ENCODE measurements around the gene SVEP1.

The SVEP1 gene

DNA sequence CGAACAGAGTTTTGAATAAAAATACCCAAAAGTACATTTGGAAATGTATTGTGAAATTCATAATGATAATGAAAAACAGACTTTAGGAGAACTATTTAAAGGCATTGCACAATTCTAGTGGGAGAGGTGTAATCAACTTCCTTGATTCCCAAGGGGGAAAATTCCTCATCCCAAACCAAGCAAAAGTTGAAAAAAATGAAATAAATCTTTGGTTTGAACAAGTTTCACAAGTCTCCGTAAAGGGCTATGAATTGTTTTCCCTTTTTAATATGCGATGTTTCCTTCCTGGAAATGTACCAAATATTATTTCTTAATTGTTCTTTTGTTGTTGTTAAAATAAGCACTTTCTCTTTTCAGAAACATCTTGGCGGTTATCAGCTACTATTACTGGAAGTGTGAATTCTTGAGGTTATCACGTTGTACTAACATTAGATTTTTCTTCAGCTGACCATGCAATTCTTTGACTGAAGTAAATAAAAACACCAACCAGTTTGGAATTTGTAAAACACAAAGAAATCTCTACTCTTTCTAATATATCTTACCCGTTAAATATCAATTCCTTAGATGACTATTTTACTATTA is 59.3 kb downstream of the SVEP1 start:
- peaks cover 5% of the 10 kb centered on the region for H3K4me1 ChIP-seq (ENCODE audit: insufficient read depth, low read length)

DNA sequence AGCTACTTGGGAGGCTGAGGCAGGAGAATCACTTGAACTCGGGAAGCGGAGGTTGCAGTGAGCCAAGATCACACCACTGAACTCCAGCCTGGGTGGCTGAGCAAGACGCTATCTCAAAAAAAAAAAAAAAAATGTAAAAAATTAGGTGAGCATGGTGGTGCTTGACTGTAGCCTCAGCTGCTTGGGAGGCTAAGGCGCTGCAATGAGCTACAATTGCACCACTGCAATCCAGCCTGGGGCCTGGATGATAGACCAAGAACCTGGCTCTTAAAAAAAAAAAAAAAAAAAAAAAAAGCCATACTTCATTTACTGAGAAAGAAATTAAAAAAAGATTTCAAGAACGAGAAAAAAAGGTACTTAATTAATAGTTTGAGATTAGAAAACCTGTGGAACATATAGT is 62.1 kb downstream of the SVEP1 start:
- Histone ChIP-seq H3K4me1 (ENCODE audit: insufficient read depth, low read length) (peaks cover 5% of the 10 kb centered on the region), H3K27me3 (ENCODE audit: control insufficient read depth in 1 of 2, insufficient read depth in 2 of 2, low read length in 2 of 2) (no peaks in the 10 kb centered on the region), H3K27ac (ENCODE audit: low read depth, low read length) (no peak overlapping the region), H3K36me3 (ENCODE audit: insufficient read depth, low read length) (no peaks in the 10 kb centered on the region), H3K9me3 (ENCODE audit: low read length) (no peaks in the 10 kb centered on the region), H3K9ac (ENCODE audit: low read length) (no peak overlapping the region), H3K4me3 (ENCODE audit: low read depth in 1 of 2, low read length in 2 of 2) (no peak overlapping the region)

More for the DNA sequence above, 59.3 kb downstream of the SVEP1 start:
- Histone ChIP-seq H3K4me3 (ENCODE audit: low read depth in 1 of 2, low read length in 2 of 2) (no peak overlapping the region), H3K9me3 (ENCODE audit: low read length) (no peaks in the 10 kb centered on the region), H3K27ac (ENCODE audit: low read depth, low read length) (no peak overlapping the region), H3K27me3 (ENCODE audit: control insufficient read depth in 1 of 2, insufficient read depth in 2 of 2, low read length in 2 of 2) (no peaks in the 10 kb centered on the region), H3K9ac (ENCODE audit: low read length) (no peak overlapping the region), H3K36me3 (ENCODE audit: insufficient read depth, low read length) (no peaks in the 10 kb centered on the region)

DNA sequence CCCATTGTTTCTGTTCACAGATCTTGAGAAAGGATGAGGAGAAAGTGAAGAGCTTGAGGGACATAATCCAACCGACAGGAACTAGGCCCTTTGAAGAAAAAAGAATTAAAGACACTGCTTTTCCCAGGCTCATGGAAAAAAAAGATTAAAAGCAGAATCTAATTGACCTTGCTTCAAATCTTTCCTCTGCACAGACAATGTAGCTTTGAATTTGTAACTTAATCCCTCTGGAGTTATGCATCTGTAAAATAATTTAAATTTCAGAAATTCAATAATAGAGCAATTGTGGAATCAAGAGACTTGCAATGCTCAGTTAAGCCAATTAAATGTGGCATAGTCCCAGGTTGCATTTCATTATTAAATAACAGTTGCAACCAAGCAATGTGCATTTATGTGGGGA is 64.6 kb downstream of the SVEP1 start:
- H3K4me1 ChIP-seq (ENCODE audit: insufficient read depth, low read length): peaks cover 5% of the 10 kb centered on the region
- H3K9me3 ChIP-seq (ENCODE audit: low read length): no peaks in the 10 kb centered on the region
- H3K27ac ChIP-seq (ENCODE audit: low read depth, low read length): no peak overlapping the region
- no peaks in the 10 kb centered on the region for H3K27me3 ChIP-seq (ENCODE audit: control insufficient read depth in 1 of 2, insufficient read depth in 2 of 2, low read length in 2 of 2)
- H3K36me3 ChIP-seq (ENCODE audit: insufficient read depth, low read length): peaks cover 4% of the 10 kb centered on the region
- no peak overlapping the region for H3K4me3 ChIP-seq (ENCODE audit: low read depth in 1 of 2, low read length in 2 of 2)
- no peak overlapping the region for H3K9ac ChIP-seq (ENCODE audit: low read length)

DNA sequence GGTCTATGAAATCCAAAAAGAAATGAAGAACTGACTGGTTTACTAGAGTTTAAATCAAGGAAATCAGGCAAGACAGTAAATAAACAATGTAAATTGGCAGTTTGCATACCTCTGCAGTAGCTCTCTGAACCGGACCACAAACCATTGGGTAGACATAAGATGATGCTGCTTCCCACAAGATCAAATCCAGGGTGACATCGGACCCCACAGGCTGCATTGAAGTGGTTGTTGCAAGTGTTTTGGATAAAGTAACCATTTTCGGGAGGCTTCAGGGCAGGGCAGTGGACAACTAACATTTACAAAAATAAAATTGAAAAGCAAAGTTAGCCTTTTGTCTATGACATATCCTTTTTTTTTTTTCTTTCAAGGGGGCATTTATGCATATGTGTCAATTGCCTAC is 66.7 kb downstream of the SVEP1 start:
- Histone ChIP-seq H3K36me3 (ENCODE audit: insufficient read depth, low read length) (peaks cover 4% of the 10 kb centered on the region), H3K4me1 (ENCODE audit: insufficient read depth, low read length) (no peaks in the 10 kb centered on the region), H3K27ac (ENCODE audit: low read depth, low read length) (no peak overlapping the region), H3K27me3 (ENCODE audit: control insufficient read depth in 1 of 2, insufficient read depth in 2 of 2, low read length in 2 of 2) (no peaks in the 10 kb centered on the region), H3K9ac (ENCODE audit: low read length) (no peak overlapping the region), H3K4me3 (ENCODE audit: low read depth in 1 of 2, low read length in 2 of 2) (no peak overlapping the region), H3K9me3 (ENCODE audit: low read length) (no peaks in the 10 kb centered on the region)

DNA sequence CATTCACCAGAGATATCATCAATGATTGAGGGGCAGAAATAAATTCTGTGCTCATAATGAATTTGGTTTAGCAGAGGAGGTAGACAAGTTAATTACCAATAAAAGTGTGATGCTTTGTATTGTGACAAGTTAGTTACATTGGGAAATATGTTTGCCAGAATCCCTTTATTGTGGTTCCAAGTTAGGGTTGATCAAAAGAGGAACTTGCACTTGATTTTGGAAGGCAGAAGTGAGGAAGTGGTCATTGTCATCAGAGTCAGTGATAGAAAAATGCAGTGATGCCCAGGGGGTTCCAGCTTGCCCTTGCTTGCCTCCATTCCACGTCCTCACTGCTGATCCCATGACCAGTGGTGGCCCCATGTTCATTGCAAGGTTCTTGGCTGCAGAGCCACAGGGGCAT is 69.7 kb downstream of the SVEP1 start:
- H3K27me3 ChIP-seq (ENCODE audit: control insufficient read depth in 1 of 2, insufficient read depth in 2 of 2, low read length in 2 of 2): no peaks in the 10 kb centered on the region
- H3K27ac ChIP-seq (ENCODE audit: low read depth, low read length): no peak overlapping the region
- peaks cover 4% of the 10 kb centered on the region for H3K36me3 ChIP-seq (ENCODE audit: insufficient read depth, low read length)
- no peak overlapping the region for H3K4me3 ChIP-seq (ENCODE audit: low read depth in 1 of 2, low read length in 2 of 2)
- H3K9me3 ChIP-seq (ENCODE audit: low read length): no peaks in the 10 kb centered on the region
- no peak overlapping the region for H3K9ac ChIP-seq (ENCODE audit: low read length)
- no peaks in the 10 kb centered on the region for H3K4me1 ChIP-seq (ENCODE audit: insufficient read depth, low read length)

DNA sequence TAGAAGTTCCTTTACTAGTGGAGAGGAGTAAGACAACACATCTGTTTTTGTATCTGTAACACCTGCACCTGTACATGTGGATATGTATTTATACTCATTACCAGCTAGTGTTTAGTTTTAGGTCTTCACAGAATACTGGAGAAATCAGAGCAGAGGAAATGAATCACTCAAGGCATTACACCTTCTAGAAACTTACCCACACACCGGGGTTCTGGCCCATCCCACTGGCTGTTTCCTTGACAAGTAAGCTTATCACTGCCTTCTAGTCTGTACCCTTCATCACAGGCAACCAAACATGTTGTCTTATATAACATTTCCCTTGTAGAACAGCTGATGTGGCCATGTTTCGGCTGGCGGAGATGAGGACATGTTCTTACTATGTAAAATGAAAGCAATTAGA is 76.7 kb downstream of the SVEP1 start:
- no peak overlapping the region for H3K27ac ChIP-seq (ENCODE audit: low read depth, low read length)
- no peaks in the 10 kb centered on the region for H3K36me3 ChIP-seq (ENCODE audit: insufficient read depth, low read length)
- H3K27me3 ChIP-seq (ENCODE audit: control insufficient read depth in 1 of 2, insufficient read depth in 2 of 2, low read length in 2 of 2): no peaks in the 10 kb centered on the region
- H3K9me3 ChIP-seq (ENCODE audit: low read length): no peaks in the 10 kb centered on the region
- H3K9ac ChIP-seq (ENCODE audit: low read length): no peak overlapping the region
- H3K4me3 ChIP-seq (ENCODE audit: low read depth in 1 of 2, low read length in 2 of 2): no peak overlapping the region
- no peaks in the 10 kb centered on the region for H3K4me1 ChIP-seq (ENCODE audit: insufficient read depth, low read length)

DNA sequence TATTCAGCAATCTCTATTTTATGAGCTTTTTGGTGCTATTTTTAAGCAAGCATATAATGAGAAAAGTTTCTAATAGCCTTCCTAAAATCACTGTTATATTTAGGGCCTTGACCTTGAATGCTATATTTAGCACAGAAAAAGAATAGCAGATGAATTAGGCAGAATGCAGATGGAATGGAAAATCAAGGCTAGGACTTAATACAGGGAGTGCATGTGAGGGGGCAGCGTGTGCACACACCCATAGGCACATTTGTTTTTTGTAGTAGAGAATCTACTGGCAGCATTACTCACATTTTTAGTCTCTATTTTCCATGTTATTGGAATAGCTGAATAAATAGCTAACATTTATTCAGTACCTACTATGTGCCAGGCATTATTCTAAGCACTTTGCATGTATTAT is 79.9 kb downstream of the SVEP1 start:
- H3K27ac ChIP-seq (ENCODE audit: low read depth, low read length): no peak overlapping the region

DNA sequence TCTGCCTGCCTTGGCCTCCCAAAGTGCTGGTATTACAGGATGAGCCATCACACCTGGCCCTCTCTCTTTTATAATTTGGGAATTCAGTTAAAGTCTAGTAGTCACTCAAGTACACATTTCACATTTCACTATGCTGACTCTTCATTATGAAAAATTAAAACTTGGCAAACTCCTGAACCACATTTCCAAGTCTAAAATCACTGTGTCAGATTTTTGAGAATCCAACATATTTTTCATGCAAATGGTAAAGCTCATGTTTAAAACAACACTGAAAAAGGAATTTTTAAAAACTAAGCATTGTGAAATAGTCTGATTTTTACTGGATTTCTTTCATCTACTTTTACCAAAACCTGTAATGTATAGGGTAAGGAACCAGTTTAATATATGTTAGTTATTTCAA is 92.3 kb downstream of the SVEP1 start:
- no peaks in the 10 kb centered on the region for H3K27me3 ChIP-seq (ENCODE audit: control insufficient read depth in 1 of 2, insufficient read depth in 2 of 2, low read length in 2 of 2)
- no peaks in the 10 kb centered on the region for H3K36me3 ChIP-seq (ENCODE audit: insufficient read depth, low read length)
- no peak overlapping the region for H3K9ac ChIP-seq (ENCODE audit: low read length)
- no peak overlapping the region for H3K4me3 ChIP-seq (ENCODE audit: low read depth in 1 of 2, low read length in 2 of 2)
- no peaks in the 10 kb centered on the region for H3K4me1 ChIP-seq (ENCODE audit: insufficient read depth, low read length)
- no peak overlapping the region for H3K27ac ChIP-seq (ENCODE audit: low read depth, low read length)
- no peaks in the 10 kb centered on the region for H3K9me3 ChIP-seq (ENCODE audit: low read length)

More for the DNA sequence above, 79.9 kb downstream of the SVEP1 start:
- no peak overlapping the region for H3K9ac ChIP-seq (ENCODE audit: low read length)
- no peaks in the 10 kb centered on the region for H3K27me3 ChIP-seq (ENCODE audit: control insufficient read depth in 1 of 2, insufficient read depth in 2 of 2, low read length in 2 of 2)
- no peaks in the 10 kb centered on the region for H3K9me3 ChIP-seq (ENCODE audit: low read length)
- no peak overlapping the region for H3K4me3 ChIP-seq (ENCODE audit: low read depth in 1 of 2, low read length in 2 of 2)
- no peaks in the 10 kb centered on the region for H3K36me3 ChIP-seq (ENCODE audit: insufficient read depth, low read length)
- H3K4me1 ChIP-seq (ENCODE audit: insufficient read depth, low read length): no peaks in the 10 kb centered on the region

DNA sequence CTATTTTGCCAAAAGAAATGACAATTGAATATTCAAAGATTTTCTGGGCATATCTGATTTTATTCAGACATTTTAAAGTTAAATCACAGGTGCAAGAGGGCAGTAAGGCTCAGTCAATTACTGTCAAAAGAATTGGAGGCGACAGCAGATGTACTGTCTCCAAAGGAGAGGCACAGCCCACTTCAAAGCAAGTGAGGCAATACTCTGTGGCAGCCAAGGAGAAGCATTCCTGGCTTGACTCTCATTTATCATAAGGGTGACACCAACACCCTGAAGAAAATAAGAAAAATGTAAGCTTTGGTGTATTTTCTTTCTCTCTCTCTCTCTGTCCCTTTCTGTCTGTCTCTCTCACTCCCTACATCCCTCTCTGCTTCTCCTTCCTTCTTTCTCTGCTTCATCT is 93.3 kb downstream of the SVEP1 start:
- H3K4me3 ChIP-seq (ENCODE audit: low read depth in 1 of 2, low read length in 2 of 2): no peak overlapping the region
- no peaks in the 10 kb centered on the region for H3K36me3 ChIP-seq (ENCODE audit: insufficient read depth, low read length)
- H3K4me1 ChIP-seq (ENCODE audit: insufficient read depth, low read length): no peaks in the 10 kb centered on the region
- no peak overlapping the region for H3K9ac ChIP-seq (ENCODE audit: low read length)
- H3K27me3 ChIP-seq (ENCODE audit: control insufficient read depth in 1 of 2, insufficient read depth in 2 of 2, low read length in 2 of 2): no peaks in the 10 kb centered on the region
- H3K9me3 ChIP-seq (ENCODE audit: low read length): no peaks in the 10 kb centered on the region
- H3K27ac ChIP-seq (ENCODE audit: low read depth, low read length): no peak overlapping the region

DNA sequence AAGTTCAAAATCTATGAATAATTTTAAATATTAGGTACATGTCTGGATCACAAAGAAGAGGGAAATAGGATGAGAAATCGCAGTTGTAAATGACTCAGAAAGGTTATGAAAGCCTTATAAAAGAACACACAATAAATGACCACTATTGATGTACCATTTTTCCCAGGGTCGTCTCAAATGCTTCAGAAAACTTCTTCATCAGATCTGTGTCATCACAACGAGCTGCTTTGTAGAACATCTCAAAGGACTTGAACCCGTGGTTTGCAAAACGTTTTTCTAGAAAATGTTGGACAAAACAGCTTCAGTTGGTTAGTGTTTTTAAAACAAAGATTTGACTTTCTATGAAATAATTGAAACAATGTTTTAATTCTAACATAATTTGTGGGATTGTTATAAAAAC is 100.1 kb downstream of the SVEP1 start:
- H3K9me3 ChIP-seq (ENCODE audit: low read length): no peaks in the 10 kb centered on the region
- H3K27me3 ChIP-seq (ENCODE audit: control insufficient read depth in 1 of 2, insufficient read depth in 2 of 2, low read length in 2 of 2): no peaks in the 10 kb centered on the region
- H3K9ac ChIP-seq (ENCODE audit: low read length): no peak overlapping the region
- H3K4me3 ChIP-seq (ENCODE audit: low read depth in 1 of 2, low read length in 2 of 2): no peak overlapping the region
- H3K4me1 ChIP-seq (ENCODE audit: insufficient read depth, low read length): no peaks in the 10 kb centered on the region
- H3K27ac ChIP-seq (ENCODE audit: low read depth, low read length): no peak overlapping the region
- no peaks in the 10 kb centered on the region for H3K36me3 ChIP-seq (ENCODE audit: insufficient read depth, low read length)

DNA sequence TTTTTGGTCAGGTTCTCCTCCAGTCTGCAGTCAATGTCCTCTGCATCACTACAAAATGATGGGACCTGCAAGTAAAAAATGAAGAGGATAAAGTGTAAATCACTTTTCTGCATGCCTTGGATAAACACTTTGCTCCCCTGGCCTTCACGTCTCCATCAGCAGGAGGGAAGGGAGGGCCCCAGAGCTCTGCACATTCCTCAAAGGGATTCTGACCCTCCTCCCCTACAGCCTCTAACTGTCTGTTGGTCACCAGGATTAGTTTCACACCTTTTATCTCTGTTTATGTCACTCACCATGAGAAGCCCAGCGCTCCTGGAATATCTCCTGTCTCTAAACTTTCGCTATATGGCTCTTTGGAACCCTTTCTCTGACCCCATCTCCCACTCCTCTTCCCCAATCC is 103.3 kb downstream of the SVEP1 start:
- Histone ChIP-seq H3K4me1 (ENCODE audit: insufficient read depth, low read length) (no peaks in the 10 kb centered on the region), H3K9ac (ENCODE audit: low read length) (no peak overlapping the region)

DNA sequence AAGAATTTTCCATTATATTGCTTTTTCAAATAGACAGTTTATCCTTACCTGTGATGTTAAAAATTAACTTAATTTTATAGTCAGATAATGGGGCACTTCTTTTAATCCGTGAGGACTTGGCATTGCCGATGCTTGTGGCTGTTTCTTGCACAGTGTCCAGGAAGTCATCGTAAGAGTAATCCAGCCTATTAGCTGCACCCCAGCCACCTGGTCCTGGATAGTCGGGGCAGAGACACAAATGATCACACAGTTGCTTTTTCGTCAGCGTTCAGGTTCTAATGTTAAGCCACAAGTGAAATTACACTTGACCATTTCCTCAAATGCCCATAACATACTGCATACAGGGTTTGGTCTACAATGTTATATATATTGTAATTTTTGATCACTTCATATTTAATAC is 107.4 kb downstream of the SVEP1 start:
- no peaks in the 10 kb centered on the region for H3K4me1 ChIP-seq (ENCODE audit: insufficient read depth, low read length)
- H3K27me3 ChIP-seq (ENCODE audit: control insufficient read depth in 1 of 2, insufficient read depth in 2 of 2, low read length in 2 of 2): no peaks in the 10 kb centered on the region
- no peak overlapping the region for H3K4me3 ChIP-seq (ENCODE audit: low read depth in 1 of 2, low read length in 2 of 2)
- H3K27ac ChIP-seq (ENCODE audit: low read depth, low read length): no peak overlapping the region
- H3K36me3 ChIP-seq (ENCODE audit: insufficient read depth, low read length): no peaks in the 10 kb centered on the region
- H3K9me3 ChIP-seq (ENCODE audit: low read length): no peaks in the 10 kb centered on the region
- no peak overlapping the region for H3K9ac ChIP-seq (ENCODE audit: low read length)

More for the DNA sequence above, 103.3 kb downstream of the SVEP1 start:
- Histone ChIP-seq H3K27me3 (ENCODE audit: control insufficient read depth in 1 of 2, insufficient read depth in 2 of 2, low read length in 2 of 2) (no peaks in the 10 kb centered on the region), H3K9me3 (ENCODE audit: low read length) (no peaks in the 10 kb centered on the region), H3K4me3 (ENCODE audit: low read depth in 1 of 2, low read length in 2 of 2) (no peak overlapping the region), H3K27ac (ENCODE audit: low read depth, low read length) (no peak overlapping the region), H3K36me3 (ENCODE audit: insufficient read depth, low read length) (no peaks in the 10 kb centered on the region)

Measured in muscle layer of colon (tissue), 2 donors.